ENCODE data around the gene DGKA.
A peak's percentile ranks its signal among the peaks of the same experiment; 100 is the strongest.
"Not testable (repeated sequence)": the region's sequence is repeated elsewhere in the genome, so short reads cannot be mapped to it uniquely, and the experiment has no call there.

DGKA gene

GRCh38 chr12:55993230-55993853 lies 62.4 kb downstream of the DGKA start:
- Histone ChIP-seq H3K4me1 (ENCODE audit: control insufficient read depth, insufficient read depth, low read length) (no peaks in the 10 kb centered on the region), H3K36me3 (ENCODE audit: control insufficient read depth, insufficient read depth, low read length) (peaks cover 30% of the 10 kb centered on the region), H3K9ac (ENCODE audit: low read depth, low read length) (no peak overlapping the region), H3K9me3 (ENCODE audit: control insufficient read depth, insufficient read depth, low read length) (no peaks in the 10 kb centered on the region), H3K27me3 (ENCODE audit: control insufficient read depth, insufficient read depth, low read length) (no peaks in the 10 kb centered on the region), H3K4me3 (ENCODE audit: low read depth, low read length) (no peak overlapping the region)

- H3K4me1 ChIP-seq (ENCODE audit: control insufficient read depth, insufficient read depth, low read length) = no peaks in the 10 kb centered on the region
- H3K36me3 ChIP-seq (ENCODE audit: control insufficient read depth, insufficient read depth, low read length) = peaks cover 19% of the 10 kb centered on the region
- H3K27me3 ChIP-seq (ENCODE audit: control insufficient read depth, insufficient read depth, low read length) = no peaks in the 10 kb centered on the region
- no peak overlapping the region for H3K4me3 ChIP-seq (ENCODE audit: low read depth, low read length)
- no peak overlapping the region for H3K9ac ChIP-seq (ENCODE audit: low read depth, low read length)
- H3K9me3 ChIP-seq (ENCODE audit: control insufficient read depth, insufficient read depth, low read length) = no peaks in the 10 kb centered on the region
Measured at GRCh38 chr12:55995366-55995765, 64.4 kb downstream of the DGKA start.

GRCh38 chr12:55996201-55996714 lies 65.3 kb downstream of the DGKA start:
- Histone ChIP-seq H3K9ac (ENCODE audit: low read depth, low read length) (no peak overlapping the region), H3K27me3 (ENCODE audit: control insufficient read depth, insufficient read depth, low read length) (no peaks in the 10 kb centered on the region), H3K4me3 (ENCODE audit: low read depth, low read length) (peak overlapping the region; percentile 78), H3K36me3 (ENCODE audit: control insufficient read depth, insufficient read depth, low read length) (peaks cover 12% of the 10 kb centered on the region), H3K9me3 (ENCODE audit: control insufficient read depth, insufficient read depth, low read length) (no peaks in the 10 kb centered on the region), H3K4me1 (ENCODE audit: control insufficient read depth, insufficient read depth, low read length) (no peaks in the 10 kb centered on the region)

- peak within 1 kb of the TSS; percentile 95 for H3K9ac ChIP-seq (ENCODE audit: low read depth, low read length)
- no peaks in the 10 kb centered on the region for H3K9me3 ChIP-seq (ENCODE audit: control insufficient read depth, insufficient read depth, low read length)
- H3K36me3 ChIP-seq (ENCODE audit: control insufficient read depth, insufficient read depth, low read length) = peaks cover 11% of the 10 kb centered on the region
- no peaks in the 10 kb centered on the region for H3K4me1 ChIP-seq (ENCODE audit: control insufficient read depth, insufficient read depth, low read length)
- H3K4me3 ChIP-seq (ENCODE audit: low read depth, low read length) = peak within 1 kb of the TSS; percentile 96
- H3K27me3 ChIP-seq (ENCODE audit: control insufficient read depth, insufficient read depth, low read length) = no peaks in the 10 kb centered on the region
Measured at GRCh38 chr12:55996715-55997534, 66.0 kb downstream of the DGKA start, which contains the start of gene SUOX. Gene SUOX (plus strand): TSS chr12:55997276. CDS start chr12:56002222, 4,946 bp downstream.

- Histone ChIP-seq H3K9ac (ENCODE audit: low read depth, low read length) (peak overlapping the region; percentile 95), H3K4me3 (ENCODE audit: low read depth, low read length) (peak overlapping the region; percentile 96), H3K27me3 (ENCODE audit: control insufficient read depth, insufficient read depth, low read length) (no peaks in the 10 kb centered on the region), H3K9me3 (ENCODE audit: control insufficient read depth, insufficient read depth, low read length) (no peaks in the 10 kb centered on the region), H3K36me3 (ENCODE audit: control insufficient read depth, insufficient read depth, low read length) (peaks cover 7% of the 10 kb centered on the region), H3K4me1 (ENCODE audit: control insufficient read depth, insufficient read depth, low read length) (no peaks in the 10 kb centered on the region)
Measured at GRCh38 chr12:55997535-55997859, 66.5 kb downstream of the DGKA start.

- not testable (repeated sequence) for H3K4me3 ChIP-seq (ENCODE audit: low read depth, low read length); H3K27me3 ChIP-seq (ENCODE audit: control insufficient read depth, insufficient read depth, low read length); H3K4me1 ChIP-seq (ENCODE audit: control insufficient read depth, insufficient read depth, low read length); H3K9ac ChIP-seq (ENCODE audit: low read depth, low read length); H3K9me3 ChIP-seq (ENCODE audit: control insufficient read depth, insufficient read depth, low read length); H3K36me3 ChIP-seq (ENCODE audit: control insufficient read depth, insufficient read depth, low read length)
Measured at GRCh38 chr12:55999522-55999921, 68.6 kb downstream of the DGKA start.

- not testable (repeated sequence) for H3K9me3 ChIP-seq (ENCODE audit: control insufficient read depth, insufficient read depth, low read length); H3K27me3 ChIP-seq (ENCODE audit: control insufficient read depth, insufficient read depth, low read length); H3K9ac ChIP-seq (ENCODE audit: low read depth, low read length); H3K4me3 ChIP-seq (ENCODE audit: low read depth, low read length); H3K4me1 ChIP-seq (ENCODE audit: control insufficient read depth, insufficient read depth, low read length)
- peaks cover 14% of the 10 kb centered on the region for H3K36me3 ChIP-seq (ENCODE audit: control insufficient read depth, insufficient read depth, low read length)
Measured at GRCh38 chr12:55999999-56000540, 69.1 kb downstream of the DGKA start.

GRCh38 chr12:56001487-56002100 lies 70.6 kb downstream of the DGKA start:
- no peak overlapping the region for H3K9ac ChIP-seq (ENCODE audit: low read depth, low read length)
- H3K4me1 ChIP-seq (ENCODE audit: control insufficient read depth, insufficient read depth, low read length) = no peaks in the 10 kb centered on the region
- no peaks in the 10 kb centered on the region for H3K27me3 ChIP-seq (ENCODE audit: control insufficient read depth, insufficient read depth, low read length)
- H3K4me3 ChIP-seq (ENCODE audit: low read depth, low read length) = no peak overlapping the region
- H3K9me3 ChIP-seq (ENCODE audit: control insufficient read depth, insufficient read depth, low read length) = no peaks in the 10 kb centered on the region
- peaks cover 14% of the 10 kb centered on the region for H3K36me3 ChIP-seq (ENCODE audit: control insufficient read depth, insufficient read depth, low read length)

- not testable (repeated sequence) for H3K4me1 ChIP-seq (ENCODE audit: control insufficient read depth, insufficient read depth, low read length); H3K27me3 ChIP-seq (ENCODE audit: control insufficient read depth, insufficient read depth, low read length); H3K9ac ChIP-seq (ENCODE audit: low read depth, low read length); H3K4me3 ChIP-seq (ENCODE audit: low read depth, low read length); H3K9me3 ChIP-seq (ENCODE audit: control insufficient read depth, insufficient read depth, low read length)
- H3K36me3 ChIP-seq (ENCODE audit: control insufficient read depth, insufficient read depth, low read length) = peaks cover 14% of the 10 kb centered on the region
Measured at GRCh38 chr12:56003376-56003775, 72.4 kb downstream of the DGKA start.

All from iPS-15b (cell line).